SU-DHL-6 (cell line): ENCODE data around the gene ZSWIM5.
"Not testable (repeated sequence)": the region's sequence is repeated elsewhere in the genome, so short reads cannot be mapped to it uniquely, and the experiment has no call there.

ENCODE experiments used
- H2AFZ ChIP-seq: fragments of 200-600 bp; sonication (generic); 2 replicates; pipeline ENCODE4 v1.6.1; 2014; ENCODE audit warnings: low read depth, mild to moderate bottlenecking, moderate library complexity, mixed read lengths, antibody characterized with exemption, low read length; ENCODE audit not compliant: severe bottlenecking
- H3F3A ChIP-seq: fragments of 200-600 bp; shearing (Covaris generic); 2 replicates; pipeline ENCODE4 v1.6.0; 2016; ENCODE audit warnings: antibody characterized with exemption, mild to moderate bottlenecking; ENCODE audit not compliant: insufficient read depth
- H3K27ac ChIP-seq: fragments of 200-600 bp; sonication (generic); 2 replicates; pipeline ENCODE4 v1.5.1; 2016; ENCODE audit warnings: low read depth, mild to moderate bottlenecking, low read length, moderate library complexity, mixed read lengths
- H3K27me3 ChIP-seq: fragments of 200-600 bp; sonication (generic), shearing (Covaris generic); 2 replicates; pipeline ENCODE4 v1.6.0; 2014; ENCODE audit warnings: mild to moderate bottlenecking, low read length
- H3K36me3 ChIP-seq: fragments of 200-600 bp; sonication (generic); 2 replicates; pipeline ENCODE4 v1.6.1; 2014; ENCODE audit warnings: mild to moderate bottlenecking, low read length, mixed read lengths
- H3K4me2 ChIP-seq: fragments of 300-600, 200-600 bp; shearing (Covaris generic), sonication (generic); 2 replicates; pipeline ENCODE4 v1.6.0; 2014; ENCODE audit warnings: low read length, low read depth, mild to moderate bottlenecking; ENCODE audit not compliant: poor library complexity, severe bottlenecking
- H3K4me3 ChIP-seq: fragments of 200-600 bp; sonication (generic); 2 replicates; pipeline ENCODE4 v1.5.1; 2014; ENCODE audit warnings: antibody characterized with exemption, low read length, mild to moderate bottlenecking, mixed read lengths; ENCODE audit not compliant: insufficient read depth, poor library complexity, severe bottlenecking
- H3K79me2 ChIP-seq: fragments of 200-600 bp; sonication (generic); 2 replicates; pipeline ENCODE4 v1.6.1; 2014; ENCODE audit warnings: mild to moderate bottlenecking, low read length, moderate library complexity; ENCODE audit not compliant: insufficient read depth
- H3K9ac ChIP-seq: fragments of 200-600 bp; sonication (generic); 2 replicates; pipeline ENCODE4 v1.7.0; 2014; ENCODE audit warnings: mild to moderate bottlenecking, low read length
- H3K9me2 ChIP-seq: fragments of 200-600 bp; sonication (generic); replicated peaks from 2 replicates; pipeline ENCODE4 v1.6.1; 2014; ENCODE audit warnings: low read length; ENCODE audit not compliant: insufficient read depth
- H3K9me3 ChIP-seq: fragments of 200-600 bp; sonication (generic); 2 replicates; pipeline ENCODE4 v1.6.1; 2014; ENCODE audit warnings: low read length, mixed read lengths; ENCODE audit not compliant: insufficient read depth
- H4K20me1 ChIP-seq: fragments of 200-600 bp; sonication (generic); 2 replicates; pipeline ENCODE4 v1.6.1; 2014; ENCODE audit warnings: low read depth, mild to moderate bottlenecking, antibody characterized with exemption, low read length, moderate library complexity, mixed read lengths
- CTCF ChIP-seq: fragments of 200-600 bp; sonication (generic); IDR thresholded peaks from one replicate; pipeline ENCODE4 v1.5.1; 2017; ENCODE audit warnings: antibody characterized with exemption, mild to moderate bottlenecking, low read length, moderate library complexity; ENCODE audit not compliant: insufficient read depth, poor library complexity, severe bottlenecking
- EZH2phosphoT487 ChIP-seq: fragments of 200-600 bp; sonication (generic), shearing (Covaris generic); conservative IDR thresholded peaks from 2 replicates; pipeline ENCODE4 v1.6.1; 2018; ENCODE audit warnings: mild to moderate bottlenecking, antibody characterized with exemption, low read length, moderate library complexity, mixed read lengths

The ZSWIM5 gene

GRCh38 chr1:45095450-45095849 is 111.0 kb downstream of the ZSWIM5 start:
- TF ChIP-seq EZH2phosphoT487 = no peak
- TF ChIP-seq CTCF = no peak
- H3K9me2 ChIP-seq = no peaks in the 10 kb centered on the region
- H3F3A ChIP-seq = no peaks in the 10 kb centered on the region
- no peak overlapping the region for H3K4me2 ChIP-seq
- H3K36me3 ChIP-seq = no peaks in the 10 kb centered on the region
- H3K27ac ChIP-seq = no peak overlapping the region
- no peaks in the 10 kb centered on the region for H3K79me2 ChIP-seq
- H3K9me3 ChIP-seq = no peaks in the 10 kb centered on the region
- H2AFZ ChIP-seq = no peak overlapping the region
- no peaks in the 10 kb centered on the region for H3K27me3 ChIP-seq
- no peaks in the 10 kb centered on the region for H4K20me1 ChIP-seq
- no peak overlapping the region for H3K4me3 ChIP-seq
- no peak overlapping the region for H3K9ac ChIP-seq

- H3K27ac ChIP-seq, H3K4me3 ChIP-seq, H2AFZ ChIP-seq, H3K9me2 ChIP-seq, H3K9ac ChIP-seq, H3K79me2 ChIP-seq, H4K20me1 ChIP-seq, H3K4me2 ChIP-seq, H3K36me3 ChIP-seq, H3K27me3 ChIP-seq, H3F3A ChIP-seq, H3K9me3 ChIP-seq: not testable (repeated sequence)
These were observed 112.0 kb downstream of the ZSWIM5 start for GRCh38 chr1:45094371-45094770.

- TF ChIP-seq EZH2phosphoT487 = no peak
- TF ChIP-seq CTCF = no peak
- Histone ChIP-seq H3K27ac (no peak overlapping the region), H3K9me3 (no peaks in the 10 kb centered on the region), H3K79me2 (no peaks in the 10 kb centered on the region), H3F3A (no peaks in the 10 kb centered on the region), H3K4me2 (no peak overlapping the region), H3K36me3 (no peaks in the 10 kb centered on the region), H2AFZ (no peak overlapping the region), H3K4me3 (no peak overlapping the region), H3K9me2 (no peaks in the 10 kb centered on the region), H3K9ac (no peak overlapping the region), H3K27me3 (no peaks in the 10 kb centered on the region), H4K20me1 (no peaks in the 10 kb centered on the region)
These were observed 113.1 kb downstream of the ZSWIM5 start for GRCh38 chr1:45093334-45093733.

GRCh38 chr1:45089711-45090110 is 116.7 kb downstream of the ZSWIM5 start:
- Histone ChIP-seq H4K20me1 (no peaks in the 10 kb centered on the region), H3K9ac (no peak overlapping the region), H3K4me2 (no peak overlapping the region), H3K4me3 (no peak overlapping the region), H3K27me3 (no peaks in the 10 kb centered on the region), H3K9me2 (no peaks in the 10 kb centered on the region), H3K27ac (no peak overlapping the region), H3K79me2 (no peaks in the 10 kb centered on the region), H2AFZ (no peak overlapping the region), H3K36me3 (no peaks in the 10 kb centered on the region), H3F3A (no peaks in the 10 kb centered on the region), H3K9me3 (no peaks in the 10 kb centered on the region)
- no peak for TF ChIP-seq CTCF
- TF ChIP-seq EZH2phosphoT487 = no peak
